NCI-H345 (cell line): ENCODE measurements around the gene KRT79.
"Not testable (repeated sequence)": the region's sequence is repeated elsewhere in the genome, so short reads cannot be mapped to it uniquely, and the experiment has no call there.

ENCODE experiments used
- DNase-seq: peaks from one replicate; lab custom pipeline; 2025; lab: John Stamatoyannopoulos, UW

KRT79 gene

DNA sequence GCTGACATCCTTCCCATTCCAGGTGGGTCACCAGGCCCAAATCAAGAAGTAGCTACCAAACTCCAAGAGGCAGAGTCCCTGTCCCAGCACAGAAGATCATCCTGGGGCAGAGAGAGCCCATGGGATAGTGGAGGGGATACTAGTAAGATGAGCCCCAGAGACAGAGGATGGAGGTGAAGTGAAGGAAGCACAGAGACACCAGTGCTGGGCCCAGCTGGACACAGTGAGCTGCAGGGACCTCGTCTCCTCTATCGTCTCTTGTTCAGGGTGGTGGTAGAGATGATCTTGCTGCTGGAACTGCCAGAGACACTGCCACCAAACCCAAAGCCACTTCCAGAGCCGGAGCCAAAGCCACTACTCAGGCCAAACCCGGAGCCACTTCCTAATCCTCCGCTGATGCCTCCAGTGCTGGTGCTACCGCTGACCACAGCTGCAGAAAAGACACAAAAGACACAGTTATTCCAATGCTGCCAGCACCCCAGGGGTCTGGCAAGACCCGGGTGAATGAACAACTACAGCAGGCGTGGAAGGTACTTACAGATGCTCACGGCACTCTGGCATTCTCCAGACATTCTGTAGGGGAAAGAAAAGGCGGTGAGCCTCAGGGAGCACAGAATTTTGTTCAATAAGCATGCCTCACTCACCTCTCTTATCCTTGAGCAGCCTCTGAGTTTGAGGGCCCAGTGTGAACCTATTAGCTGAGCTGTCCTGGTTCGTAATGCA lies 27.1 kb downstream of the KRT79 start:
- no peak for DNase-seq

DNA sequence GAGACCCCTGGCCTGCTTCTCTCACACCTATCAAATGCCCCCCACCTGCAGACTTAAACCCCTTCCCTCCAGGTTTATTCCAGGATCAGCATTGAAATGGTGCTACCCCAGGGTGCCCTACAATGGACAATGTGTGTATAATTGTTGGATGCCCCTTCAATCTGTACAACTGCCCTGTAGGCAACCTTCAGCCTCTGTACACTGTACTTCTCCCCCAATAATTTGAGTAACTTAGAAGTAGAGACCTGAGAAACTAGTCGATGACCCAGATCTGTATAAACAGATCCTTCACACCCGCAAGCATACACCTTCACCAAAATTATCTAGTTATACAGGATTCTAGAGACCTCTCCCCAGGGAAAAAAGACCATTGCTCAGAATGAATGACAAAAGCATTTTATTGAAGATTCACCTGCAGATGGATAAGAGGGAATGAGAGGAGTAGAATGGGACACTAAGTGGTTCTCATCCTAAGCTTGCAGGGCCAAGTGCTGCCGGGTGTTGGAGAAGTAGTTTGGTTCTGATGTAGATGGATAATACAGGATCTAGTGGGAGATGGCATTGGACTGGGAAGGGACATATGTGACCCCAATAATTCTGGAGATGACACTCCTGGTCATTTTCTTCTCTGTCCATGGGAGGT lies 27.8 kb downstream of the KRT79 start:
- DNase-seq: no peak

DNA sequence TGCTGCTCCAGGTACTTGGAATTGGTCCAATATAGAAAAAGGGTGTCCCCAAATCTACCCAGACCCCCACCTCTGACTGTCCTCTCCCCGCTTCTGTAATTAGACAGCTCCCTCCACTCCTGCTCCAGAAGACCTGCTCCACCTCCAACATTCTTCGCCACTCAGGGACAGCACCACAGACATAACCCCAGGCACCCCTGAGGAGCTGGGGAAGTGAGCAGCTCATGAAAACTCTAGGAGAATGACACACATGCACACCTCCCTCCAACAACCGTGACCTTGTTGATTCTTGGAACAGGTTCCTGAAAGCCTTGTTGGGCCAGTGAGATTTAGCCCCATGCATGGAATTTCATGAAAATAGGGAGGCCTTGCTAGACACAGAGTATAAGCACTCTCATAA lies 28.4 kb downstream of the KRT79 start:
- DNase-seq: no peak

DNA sequence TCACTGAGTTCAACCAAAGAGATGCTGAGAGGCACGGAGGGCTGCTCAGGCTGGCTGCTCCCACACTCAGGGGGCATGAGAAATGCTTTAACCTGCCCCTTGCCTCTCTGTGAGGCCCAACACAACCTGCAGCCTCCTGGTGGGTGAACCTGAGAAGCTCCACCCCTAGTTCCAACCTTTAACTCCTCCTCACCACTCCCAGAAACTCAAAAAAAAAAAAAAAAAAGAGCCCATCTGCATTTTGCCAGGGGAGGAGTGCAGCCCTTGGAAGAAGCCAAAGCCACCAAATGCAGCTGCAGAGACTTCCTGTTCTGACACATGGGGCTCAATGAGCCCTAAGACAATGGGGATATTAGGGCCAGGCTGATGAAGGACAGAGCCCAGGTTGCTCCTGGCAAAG lies 29.1 kb downstream of the KRT79 start:
- peak; percentile 12 for DNase-seq

DNA sequence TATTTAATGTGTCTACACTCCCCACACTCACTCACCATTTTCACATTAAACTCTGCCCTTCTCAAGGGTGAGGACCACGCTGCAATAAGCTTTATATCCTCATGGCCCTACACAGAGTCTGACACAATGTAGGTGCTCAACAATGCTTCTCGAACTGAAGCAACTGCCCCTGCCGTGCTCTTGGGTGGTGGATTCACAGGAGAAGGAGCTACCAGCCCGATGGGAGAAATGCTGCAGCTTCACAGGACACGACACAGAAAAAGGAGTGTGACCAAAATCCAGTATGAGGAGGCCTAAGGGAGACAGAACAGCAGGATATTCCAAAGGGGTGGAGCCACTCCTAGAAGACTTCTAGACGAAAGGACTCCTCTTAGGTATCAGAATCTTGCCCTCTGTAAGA lies 31.7 kb downstream of the KRT79 start:
- no peak for DNase-seq

DNA sequence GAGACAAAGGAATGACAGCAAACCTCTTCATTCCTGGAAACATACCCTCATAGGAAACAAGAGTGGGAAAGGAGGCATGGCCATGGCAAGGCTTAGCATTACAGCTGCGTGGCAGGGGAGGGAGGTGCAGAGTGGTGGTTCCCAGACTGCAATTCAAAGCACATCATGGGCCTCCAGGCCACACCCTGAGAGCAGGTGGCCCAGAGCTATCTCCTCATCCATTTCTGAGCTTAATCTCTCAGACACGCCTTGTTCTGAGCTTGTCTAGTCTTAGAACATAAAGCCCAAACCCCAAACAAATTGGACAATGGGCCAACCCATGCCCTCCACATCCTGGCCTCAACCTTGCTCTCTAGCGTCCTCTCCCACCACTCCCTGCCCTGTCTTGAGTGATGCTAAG lies 32.3 kb downstream of the KRT79 start:
- DNase-seq: peak; percentile 3

DNA sequence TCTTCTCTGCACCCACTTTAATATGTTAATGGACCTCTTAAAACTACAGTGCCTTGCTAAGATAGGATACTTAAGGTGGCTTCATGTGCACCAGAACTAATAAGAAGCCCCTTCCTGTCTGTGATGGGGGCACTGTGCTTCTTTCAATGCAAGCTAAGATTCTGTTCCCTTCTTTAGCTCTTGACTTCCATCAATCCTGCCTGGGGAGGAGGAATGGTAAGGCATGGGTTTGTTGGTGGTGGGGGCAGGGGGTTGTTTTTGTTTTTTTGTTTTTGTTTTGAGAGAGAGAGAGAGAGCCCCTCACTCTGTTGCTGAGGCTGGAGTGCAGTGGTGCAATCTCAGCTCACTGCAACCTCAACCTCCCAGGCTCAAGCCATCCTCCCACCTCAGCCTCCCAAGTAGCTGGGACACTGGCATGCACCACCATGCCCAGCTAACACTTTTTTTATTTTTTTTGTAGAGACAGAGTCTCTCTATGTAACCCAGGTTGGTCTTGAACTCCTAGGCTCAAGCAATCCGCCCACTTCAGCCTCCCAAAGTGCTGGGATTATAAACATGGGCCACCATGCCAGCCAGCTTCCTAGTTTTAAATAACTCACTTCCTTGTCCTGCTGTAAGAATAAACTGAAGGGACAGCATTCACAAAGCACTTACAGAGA lies 33.7 kb downstream of the KRT79 start:
- no peak for DNase-seq

DNA sequence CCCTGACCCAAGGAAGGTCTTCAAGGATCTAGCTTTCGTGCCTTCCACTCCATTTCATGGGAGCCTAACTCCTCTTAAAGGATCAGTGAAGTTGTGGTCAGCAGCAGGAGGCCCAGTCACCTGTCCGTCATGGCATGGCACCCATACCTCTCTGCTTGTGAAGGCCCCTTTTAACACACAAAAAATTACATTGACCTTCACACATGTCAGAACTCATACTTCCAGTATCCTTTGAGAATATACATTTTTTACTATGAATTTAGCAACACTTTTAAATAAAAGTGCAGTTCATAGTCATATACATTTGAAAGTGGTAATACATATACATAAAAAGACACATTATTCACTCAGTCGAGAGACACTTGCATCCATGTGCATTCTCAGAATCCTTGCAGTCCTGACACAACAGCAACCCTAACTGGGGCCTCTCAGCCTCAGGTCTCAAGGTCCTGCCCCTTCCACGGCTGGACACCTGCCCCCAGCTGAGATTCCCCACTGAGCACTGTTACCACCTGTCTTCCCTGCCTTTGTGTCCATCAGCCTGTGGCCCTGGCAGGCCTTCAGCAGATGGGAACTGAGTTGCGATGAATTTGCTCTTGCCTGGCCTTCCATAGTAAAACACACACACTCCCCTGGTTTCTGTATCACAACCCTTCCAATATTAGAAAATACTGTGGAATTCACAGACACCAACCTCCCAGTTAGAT lies 34.5 kb downstream of the KRT79 start:
- no peak for DNase-seq

DNA sequence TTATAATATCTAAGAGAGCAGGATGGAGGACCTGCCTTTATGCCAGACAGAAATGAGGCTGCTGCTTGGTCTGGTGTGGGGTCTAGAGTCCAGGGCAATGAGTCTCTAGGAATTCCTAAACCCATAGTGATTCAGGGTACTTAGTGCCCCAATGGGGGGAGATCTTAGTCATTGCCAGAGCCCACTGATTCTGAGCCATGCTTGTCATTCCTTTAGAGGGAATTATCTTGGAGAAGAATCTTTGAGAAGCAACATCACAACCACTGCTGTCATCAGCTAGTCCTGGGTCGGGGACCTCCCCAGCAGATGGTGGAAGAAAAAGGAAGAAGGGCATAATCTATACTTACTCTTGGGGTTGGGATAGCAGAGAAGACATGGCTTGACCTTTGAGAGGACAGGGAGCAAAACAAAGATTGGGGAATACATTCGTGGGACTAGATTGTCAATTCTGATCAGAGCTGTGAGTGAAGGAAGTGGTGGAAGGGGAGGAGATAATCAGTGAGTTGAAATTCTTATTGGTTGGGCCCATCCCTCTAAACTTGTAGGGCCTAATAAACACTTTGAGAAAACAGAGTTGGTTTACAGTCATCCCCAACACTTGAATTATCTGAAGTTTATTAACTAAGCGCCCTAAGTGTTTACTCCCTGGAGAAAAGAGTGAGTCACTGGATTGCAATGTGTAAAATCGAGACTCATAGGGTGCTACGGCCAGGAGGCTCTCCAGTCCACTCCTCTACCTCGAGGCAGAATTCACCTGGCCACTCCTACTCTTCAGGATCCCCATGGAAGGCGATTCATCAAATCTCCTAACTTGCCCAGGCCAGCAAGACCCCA lies 35.2 kb downstream of the KRT79 start:
- DNase-seq: no peak

DNA sequence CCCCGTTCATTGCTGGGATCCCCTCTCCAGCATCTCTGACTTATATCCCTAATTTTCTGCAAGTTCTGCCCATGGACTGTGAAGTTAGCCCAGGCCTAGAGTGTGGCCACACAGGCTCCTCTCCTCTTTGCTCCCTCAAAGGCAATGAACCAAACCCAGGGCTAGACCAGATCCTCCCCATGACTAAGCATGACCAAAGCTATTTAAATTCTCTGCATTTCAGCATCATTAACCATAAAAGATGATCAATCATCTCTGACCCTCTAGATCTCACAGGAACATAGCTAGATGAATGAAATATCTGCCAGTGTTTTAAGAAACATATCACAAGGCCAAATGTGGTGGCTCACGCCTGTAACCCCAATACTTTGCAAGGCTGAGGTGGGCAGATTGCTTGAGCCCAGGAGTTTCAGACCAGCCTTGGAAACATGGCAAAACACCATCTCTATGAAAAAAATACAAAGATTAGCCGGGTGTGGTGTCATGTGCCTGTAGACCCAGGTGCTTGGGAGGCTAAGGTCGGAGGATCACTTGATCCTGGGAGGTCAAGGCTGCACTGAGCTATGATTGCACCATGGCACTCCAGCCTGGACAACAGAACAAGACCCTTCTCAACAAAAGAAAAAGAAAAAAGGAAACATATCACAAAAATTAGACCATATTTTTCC lies 36.0 kb downstream of the KRT79 start:
- DNase-seq: no peak

DNA sequence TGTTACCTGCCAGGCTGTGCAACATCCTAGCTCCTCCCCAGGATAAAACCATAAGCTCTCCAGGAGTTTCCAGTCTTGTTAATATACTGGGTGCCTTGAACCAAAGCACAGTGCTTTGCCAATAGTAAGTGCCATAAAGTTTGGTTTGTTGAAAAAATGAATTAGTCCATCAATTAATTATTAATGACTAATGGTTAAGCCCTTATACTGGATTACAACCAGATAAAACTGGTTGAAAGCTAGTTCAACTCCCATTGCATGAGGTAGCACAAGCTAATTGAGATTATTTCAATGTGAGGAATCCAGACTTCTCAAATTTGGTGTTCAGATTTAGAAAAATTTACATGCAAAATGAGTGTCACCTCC lies 36.6 kb downstream of the KRT79 start:
- no peak for DNase-seq

DNA sequence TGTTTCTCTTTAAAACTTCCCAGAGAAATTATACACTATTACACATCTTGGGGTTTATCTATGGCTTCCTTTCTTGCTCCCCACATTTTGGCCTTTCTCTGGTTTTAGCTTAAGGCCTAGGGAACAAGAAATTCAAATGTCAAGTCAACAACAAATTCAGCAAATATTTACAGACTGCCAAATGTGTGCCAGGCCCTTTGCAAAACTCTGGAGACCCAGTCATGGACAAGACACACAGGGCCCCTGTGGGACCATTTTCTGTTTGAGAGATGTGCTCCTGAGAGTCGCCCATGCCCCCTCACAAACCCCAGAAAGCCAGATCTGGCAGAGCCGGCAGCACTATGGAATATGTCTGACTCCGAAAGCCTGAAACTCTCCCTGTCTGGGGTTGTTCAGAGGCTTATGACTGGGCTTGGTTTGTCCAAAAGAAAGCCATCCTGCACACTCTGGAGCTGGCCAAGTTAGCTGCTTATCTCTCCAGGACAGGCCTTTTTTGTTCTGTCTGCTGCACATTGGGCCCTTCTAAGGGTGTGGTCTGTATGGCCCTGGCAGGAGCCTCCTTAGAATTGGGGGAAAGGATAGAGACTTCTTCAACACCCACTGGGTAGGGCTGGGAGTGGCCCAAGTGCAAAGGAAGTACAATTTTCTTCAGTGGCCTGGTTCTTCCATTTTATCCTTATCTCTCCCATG lies 37.1 kb downstream of the KRT79 start:
- no peak for DNase-seq

DNA sequence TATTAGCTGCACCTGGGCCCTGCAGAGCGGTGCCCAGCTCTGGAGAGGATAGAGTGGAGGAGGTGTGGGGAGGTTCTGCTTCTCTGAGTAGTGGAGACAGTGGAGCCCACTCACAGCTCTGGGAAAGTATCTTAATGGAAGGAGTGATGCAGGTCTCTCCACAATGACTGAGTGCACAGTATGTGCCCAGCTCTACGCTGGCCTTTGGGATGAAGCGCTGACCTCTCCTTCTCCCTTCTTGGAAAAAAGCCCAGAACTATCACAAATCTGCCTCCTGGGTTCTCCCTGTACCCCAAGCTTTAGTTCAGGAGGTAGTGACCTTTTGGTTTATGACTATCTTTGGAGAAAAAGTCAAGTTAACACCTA lies 37.7 kb downstream of the KRT79 start:
- no peak for DNase-seq

DNA sequence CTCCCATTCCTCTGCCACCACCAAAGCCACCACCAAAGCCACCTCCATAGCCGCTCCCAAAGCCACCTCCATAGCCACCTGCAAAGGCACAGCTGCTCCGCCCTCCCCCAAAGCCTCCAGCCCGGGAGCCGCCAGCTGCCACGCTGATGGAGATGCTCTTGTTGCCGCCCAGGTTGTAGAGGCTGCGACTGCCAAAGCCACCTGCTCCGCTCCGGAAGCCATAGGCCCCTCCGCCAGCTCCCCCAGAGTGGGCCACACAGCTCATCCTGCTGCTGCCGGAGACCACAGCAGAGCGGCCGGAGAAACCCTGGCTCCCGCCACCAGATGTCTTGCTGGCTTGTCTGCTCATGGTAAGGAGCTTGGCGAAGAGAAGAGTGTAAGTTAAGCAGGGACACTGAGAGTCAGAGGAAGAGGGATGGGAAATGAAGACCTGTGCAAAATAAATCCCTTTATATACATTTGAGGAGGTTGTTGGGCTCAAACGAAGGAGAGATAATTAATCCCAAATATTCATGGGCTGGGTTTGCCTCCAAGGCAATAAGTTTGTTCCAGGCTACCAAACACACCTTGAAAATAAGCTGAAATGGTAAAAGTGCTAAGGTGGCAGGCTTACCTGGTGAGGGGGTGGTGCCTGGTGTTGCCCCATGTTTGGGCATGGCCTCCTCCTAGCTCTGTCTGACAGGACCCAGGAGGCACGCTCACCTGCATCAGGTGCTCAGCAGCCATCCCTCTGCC lies 38.2 kb downstream of the KRT79 start, which contains the start of gene KRT3:
TSS of gene KRT3 (minus strand) at position 424 of the 735 bp plus-strand sequence. CDS start at position 349, 75 bp downstream.
- DNase-seq: no peak

DNA sequence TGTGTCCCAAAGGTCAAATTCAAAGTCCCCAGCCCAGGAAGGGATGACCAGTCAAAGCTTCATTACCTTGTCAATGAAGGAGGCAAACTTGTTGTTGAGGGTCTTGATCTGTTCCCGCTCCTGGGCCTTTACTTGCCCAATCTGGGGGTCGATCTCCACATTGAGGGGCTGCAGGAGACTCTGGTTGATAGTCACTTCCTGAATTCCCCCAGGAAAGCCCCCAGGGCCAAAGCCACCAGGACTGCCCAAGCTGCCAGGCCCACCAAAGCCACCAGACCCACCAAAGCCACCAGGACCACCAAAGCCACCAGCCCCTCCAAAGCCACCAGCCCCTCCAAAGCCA lies 38.8 kb downstream of the KRT79 start:
- not testable (repeated sequence) for DNase-seq

DNA sequence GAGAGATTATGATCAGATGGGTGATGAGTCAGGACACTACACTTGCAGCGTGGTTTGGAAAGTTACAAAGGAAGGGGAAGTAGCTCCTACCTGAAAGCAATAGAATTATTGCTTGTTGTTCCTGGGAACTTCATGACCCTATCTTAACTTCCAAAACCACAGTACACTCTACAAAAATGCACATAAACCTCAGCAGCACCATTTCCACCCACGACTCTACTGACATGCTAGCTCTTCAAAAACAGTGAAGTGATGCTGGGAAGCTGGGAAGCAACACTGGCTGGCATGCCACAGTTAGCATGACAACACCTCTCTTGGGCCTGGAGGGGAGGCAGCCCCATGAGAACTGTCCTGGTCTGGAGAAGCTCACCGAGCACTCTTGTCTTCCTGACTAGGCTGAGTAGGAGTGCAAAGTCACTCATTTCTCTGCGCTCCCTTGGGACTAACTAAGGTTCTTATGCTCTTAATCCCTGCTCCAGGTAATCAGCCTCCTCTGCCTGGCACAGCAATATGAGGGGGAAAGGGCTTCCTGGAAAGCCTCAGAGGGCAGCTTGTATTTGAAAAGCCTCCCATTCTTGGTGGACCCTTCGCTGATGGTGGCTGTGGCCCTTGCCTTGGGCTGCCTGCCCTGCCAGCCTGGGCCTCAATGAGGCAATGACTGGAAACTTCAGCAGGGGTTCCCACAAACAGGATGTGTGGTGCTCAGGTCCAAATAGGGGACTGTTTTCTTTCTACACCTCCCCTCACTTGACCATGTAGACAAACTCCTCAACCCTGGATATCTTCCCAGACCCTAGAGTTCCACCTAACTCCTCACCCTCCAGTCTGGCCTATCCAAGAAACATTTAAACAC lies 39.4 kb downstream of the KRT79 start:
- DNase-seq: no peak

DNA sequence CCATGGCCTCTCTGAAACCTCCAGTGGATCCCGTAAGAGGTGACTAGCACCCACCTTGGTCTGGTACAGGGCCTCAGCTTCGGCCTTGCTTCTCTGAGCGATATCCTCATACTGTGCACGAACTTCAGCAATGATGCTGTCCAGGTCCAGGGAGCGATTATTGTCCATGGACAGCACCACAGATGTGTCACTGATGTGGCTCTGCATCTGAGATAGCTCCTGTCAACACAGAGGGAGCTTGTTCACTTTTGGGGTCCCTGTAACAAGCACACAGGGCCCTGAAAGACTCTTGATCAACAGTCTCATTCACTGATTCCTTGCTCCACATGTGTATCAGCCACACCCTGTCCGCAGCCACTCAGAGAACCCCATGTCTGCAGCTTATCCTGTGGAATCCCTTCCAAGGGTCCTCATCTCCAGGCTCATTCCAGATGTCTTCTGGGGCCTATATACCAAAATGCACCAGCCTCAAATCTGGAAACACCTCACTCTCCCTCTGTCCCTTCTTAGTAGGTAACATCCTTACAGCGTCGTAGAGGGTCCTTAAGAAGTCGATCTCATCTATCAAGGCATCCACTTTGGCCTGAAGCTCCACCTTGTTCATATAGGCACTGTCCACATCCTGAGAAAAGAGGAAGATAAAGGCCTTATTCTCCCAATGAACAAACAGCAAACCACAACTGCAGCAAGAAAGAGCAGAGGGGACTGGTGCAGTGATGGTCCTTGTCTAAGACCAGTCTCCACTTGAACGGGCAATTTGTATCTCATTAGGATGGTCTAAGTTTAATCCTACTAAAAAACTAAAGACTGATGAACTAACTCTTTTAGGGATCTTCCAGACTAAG lies 41.7 kb downstream of the KRT79 start:
- DNase-seq: no peak
